ENCODE results near the gene METRN. TPM values are rescaled to one million over a fixed set of nuclear protein-coding genes. Genes with fewer than 3 reads are reported as not detected.
A peak's percentile ranks its signal among the peaks of the same experiment; 100 is the strongest.
"Not testable (repeated sequence)": the region's sequence is repeated elsewhere in the genome, so short reads cannot be mapped to it uniquely, and the experiment has no call there.

METRN gene
- total RNA-seq, 1 donor from 2014 or later = 85.7 TPM

DNA sequence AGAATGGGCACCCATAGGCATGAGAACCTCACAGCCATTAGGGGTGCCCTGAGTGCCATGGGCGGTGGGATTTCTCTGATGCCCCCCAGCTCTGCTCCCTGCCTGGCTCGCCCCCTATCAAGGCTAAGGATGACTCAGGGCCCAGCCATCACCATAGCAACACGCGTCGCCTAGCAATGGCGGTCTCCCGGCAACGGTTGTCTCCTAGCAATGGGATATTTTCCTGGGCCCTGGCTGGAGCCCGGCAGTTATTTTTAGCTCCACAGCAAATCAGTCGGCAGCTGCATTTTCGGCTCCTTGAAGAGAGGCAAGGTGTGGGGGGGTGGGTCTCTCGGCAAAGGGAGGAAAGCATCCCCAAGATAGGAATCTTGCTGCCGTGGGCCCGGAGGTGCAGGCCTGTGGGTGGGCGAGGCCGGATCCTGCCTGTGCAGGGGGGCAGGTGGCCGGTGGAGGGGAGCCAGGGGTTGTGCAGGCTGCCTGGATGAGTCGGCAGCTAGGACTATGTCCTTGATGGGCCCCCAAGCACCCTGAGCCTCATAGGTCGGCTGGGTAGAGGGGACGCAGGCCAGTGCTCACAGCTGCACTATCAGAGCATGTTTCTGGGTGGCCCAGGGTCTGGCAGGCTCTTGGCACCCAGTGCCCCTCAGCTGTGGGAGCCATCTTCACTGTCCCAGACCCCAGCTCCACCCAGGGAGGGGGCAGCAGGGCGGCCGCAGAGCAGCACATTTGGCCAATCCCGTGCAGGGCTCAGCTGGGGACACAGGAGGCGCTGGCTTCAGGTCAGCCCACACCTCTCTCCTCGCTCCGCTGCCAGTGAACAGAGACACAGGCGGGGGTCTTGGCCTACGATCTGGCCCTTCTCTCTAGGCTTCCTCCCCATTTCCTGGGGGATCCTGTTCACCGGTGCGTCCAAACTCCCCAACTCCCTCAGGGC, 5.1 kb upstream of the METRN start:
- DNase-seq (ENCODE audit: low spot score) = peak; percentile 63

- DNase-seq (ENCODE audit: low spot score) = no peak
Observed at GRCh38 chr16:710500-711075, 4.3 kb upstream of the METRN start.

DNA sequence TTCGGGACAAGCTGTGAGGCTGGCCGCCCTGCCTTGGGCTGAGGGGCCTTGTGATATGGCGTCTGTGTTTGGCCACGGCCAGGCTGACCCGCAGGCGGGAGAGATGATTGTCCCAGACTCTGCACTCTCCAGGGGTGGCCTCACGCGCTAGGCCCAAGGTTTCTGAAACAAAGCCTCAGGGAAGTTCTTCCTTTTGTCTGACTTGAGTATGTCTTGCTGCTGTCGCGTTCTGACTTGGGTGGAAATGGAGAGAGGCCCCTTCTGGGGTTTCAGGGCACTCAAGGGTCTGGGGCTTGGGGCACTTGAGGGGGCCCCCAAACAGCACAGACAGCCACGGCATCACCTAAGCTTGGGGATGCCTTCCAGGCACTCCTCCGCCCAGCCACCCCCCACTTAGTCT, 3.8 kb upstream of the METRN start:
- no peak for DNase-seq (ENCODE audit: low spot score)

DNA sequence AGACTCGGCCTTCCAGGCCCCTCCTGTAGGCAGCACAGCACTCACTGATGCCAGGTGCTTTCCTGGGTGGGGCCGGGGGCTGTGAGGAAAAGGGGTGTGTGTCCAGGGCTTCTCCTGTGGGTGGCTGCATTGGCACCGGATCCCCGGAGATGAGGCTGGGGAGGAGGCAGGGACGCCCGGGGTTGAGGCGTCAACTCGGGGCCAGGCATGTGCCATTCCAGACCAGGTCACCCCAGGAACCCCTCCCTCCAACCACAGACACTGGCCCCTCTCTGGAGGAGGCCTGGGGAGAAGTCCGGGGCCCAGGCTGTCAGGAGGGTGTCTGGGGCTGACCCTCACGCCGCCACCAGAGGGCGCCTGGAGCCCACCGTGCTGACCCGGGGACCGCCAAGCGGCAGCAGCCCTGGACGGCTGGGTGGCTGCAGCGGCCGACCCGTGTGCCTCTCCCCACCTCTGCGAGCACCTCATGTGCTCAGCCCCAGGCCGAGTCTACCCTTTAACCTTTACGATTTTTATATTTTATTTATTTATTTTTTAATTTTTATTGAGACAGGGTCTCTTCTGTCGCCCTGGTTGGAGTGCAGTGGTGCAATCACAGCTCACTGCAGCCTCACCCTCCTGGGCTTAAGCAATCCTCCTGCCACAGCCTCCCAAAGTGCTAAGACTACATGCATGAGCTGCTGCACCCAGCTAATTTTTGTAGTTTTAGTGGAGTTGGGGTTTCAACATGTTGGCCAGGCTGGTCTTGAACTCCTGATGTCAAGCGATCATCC, 3.2 kb upstream of the METRN start:
- DNase-seq (ENCODE audit: low spot score) = peak; percentile 54

DNA sequence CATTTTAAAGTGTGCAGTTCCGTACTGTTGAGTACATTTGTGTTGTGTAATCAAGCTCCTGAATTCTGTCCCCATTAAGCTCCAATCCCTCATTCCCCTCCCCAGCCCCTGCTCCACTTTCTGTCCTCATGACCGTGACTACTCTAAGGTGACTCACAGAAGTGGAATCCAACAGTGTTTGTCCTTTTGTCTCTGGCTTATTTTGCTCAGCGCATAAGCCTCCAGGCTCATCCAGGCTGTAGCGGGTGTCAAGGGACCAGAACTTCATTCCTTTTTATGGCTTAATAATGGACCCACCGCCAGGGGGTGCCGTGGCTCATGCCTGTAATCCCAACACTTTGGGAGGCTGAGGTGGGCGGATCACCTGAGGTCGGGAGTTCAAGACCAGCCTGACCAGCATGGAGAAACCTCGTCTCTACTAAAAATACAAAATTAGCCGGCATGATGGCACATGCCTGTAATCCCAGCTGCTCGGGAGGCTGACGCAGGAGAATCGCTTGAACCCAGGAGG, 2.1 kb upstream of the METRN start:
- DNase-seq (ENCODE audit: low spot score) = not testable (repeated sequence)

DNA sequence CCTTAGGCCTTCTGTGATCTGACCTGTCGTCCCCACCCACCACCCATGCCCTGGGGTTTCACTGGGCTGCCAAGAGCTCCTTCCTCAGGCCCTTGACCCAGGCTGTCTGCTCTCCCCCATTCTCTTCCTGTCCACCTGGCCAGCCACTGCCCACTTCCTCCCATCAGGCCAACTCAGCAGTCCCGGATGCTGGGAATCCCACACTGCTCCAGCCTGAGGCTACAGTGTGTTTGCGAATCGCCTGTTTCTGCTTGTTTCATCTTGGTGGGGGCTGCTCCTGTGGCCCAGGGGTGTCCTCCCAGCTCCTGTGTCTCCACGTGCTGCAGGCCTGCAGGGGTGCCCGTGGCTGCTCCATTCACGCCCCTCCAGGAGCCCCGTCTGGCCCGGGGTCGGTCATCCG, 839 bp upstream of the METRN start:
- no peak for DNase-seq (ENCODE audit: low spot score)

DNA sequence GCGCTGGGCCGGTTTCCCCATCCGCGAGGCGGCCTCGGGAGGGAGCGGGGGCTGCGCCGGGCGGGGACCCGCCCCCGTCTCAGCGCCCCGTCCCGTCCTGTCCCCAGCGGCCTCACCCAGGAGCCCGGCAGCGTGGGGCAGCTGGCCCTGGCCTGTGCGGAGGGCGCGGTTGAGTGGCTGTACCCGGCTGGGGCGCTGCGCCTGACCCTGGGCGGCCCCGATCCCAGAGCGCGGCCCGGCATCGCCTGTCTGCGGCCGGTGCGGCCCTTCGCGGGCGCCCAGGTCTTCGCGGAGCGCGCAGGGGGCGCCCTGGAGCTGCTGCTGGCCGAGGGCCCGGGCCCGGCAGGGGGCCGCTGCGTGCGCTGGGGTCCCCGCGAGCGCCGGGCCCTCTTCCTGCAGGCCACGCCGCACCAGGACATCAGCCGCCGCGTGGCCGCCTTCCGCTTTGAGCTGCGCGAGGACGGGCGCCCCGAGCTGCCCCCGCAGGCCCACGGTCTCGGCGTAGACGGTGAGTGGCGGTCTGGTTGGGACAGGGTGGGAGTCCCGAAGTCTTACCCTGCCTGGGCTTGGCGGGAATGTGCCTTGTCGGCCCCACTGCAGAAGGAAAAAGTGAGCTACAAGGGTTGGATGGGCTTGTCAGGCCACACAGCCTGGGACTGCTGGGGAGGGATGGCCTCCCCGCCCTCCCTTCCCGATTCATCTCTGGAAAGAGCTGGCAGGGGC, 720 bp downstream of the METRN start:
- DNase-seq (ENCODE audit: low spot score) = no peak

GRCh38 chr16:716200-716568, 1.3 kb downstream of the METRN start:
- no peak for DNase-seq (ENCODE audit: low spot score)

GRCh38 chr16:716768-717325, 1.9 kb downstream of the METRN start:
- no peak for DNase-seq (ENCODE audit: low spot score)

- no peak for DNase-seq (ENCODE audit: low spot score)
Observed at GRCh38 chr16:717450-718245, 2.7 kb downstream of the METRN start.

DNA sequence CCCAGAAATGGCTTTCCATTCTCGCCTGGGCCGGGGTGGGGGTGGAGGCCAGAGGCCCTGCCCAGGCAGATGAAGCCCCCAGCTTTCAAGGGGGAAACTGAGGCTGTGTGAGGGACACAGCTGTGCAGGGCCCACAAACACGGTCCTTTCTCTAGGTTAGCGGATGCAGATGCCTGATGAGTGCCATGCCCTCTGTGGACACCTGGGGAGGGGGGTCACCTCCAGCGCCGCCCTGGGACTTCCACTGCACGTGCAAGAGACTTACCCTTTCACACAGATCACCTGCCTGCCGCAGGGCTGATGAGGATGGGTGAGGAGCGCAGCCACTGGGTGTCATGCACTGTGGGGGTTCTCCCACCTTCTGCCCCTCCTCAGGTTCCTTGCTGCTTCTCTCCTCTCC, 3.5 kb downstream of the METRN start:
- no peak for DNase-seq (ENCODE audit: low spot score)

- DNase-seq (ENCODE audit: low spot score) = no peak
Observed at GRCh38 chr16:718922-719321, 4.0 kb downstream of the METRN start.

DNA sequence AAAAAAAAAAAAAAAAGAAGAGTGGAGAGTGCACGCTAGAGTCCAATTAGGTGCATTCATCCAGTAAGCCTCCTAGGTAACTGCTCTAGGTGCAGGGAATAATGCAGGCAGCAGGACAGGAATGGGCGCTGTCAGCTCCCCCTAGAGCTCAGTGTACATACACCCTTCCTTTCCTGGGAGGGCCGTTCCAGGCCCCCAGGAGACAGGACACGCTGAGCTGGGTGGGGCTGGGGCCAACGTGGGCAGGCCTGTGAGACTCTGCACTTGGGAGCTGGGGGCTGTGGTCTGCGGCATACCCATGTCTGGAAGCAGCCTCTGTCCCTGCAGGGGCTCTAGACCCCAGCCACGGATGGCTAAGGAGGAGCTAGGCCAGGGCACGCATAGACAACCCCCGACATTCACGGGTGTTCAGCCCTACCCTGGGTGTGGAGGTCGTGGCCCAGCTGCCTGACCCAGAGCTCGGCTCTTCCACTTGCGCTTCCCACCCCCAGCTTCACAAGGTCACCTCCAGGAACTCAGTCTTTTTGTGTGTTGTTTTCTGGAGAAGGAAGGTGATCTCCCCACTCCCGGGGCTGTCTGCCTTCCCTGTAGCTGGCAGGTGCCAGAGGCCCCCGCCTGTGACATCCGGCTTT, 5.0 kb downstream of the METRN start:
- DNase-seq (ENCODE audit: low spot score) = no peak

GRCh38 chr16:720447-720989, 5.6 kb downstream of the METRN start:
- DNase-seq (ENCODE audit: low spot score) = peak; percentile 89

- peak; percentile 73 for DNase-seq (ENCODE audit: low spot score)
Observed at GRCh38 chr16:720990-721764, 6.3 kb downstream of the METRN start, which contains the start of gene ANTKMT. ANTKMT (plus strand) TSS chr16:721146; CDS start chr16:721275, 129 bp downstream.

DNA sequence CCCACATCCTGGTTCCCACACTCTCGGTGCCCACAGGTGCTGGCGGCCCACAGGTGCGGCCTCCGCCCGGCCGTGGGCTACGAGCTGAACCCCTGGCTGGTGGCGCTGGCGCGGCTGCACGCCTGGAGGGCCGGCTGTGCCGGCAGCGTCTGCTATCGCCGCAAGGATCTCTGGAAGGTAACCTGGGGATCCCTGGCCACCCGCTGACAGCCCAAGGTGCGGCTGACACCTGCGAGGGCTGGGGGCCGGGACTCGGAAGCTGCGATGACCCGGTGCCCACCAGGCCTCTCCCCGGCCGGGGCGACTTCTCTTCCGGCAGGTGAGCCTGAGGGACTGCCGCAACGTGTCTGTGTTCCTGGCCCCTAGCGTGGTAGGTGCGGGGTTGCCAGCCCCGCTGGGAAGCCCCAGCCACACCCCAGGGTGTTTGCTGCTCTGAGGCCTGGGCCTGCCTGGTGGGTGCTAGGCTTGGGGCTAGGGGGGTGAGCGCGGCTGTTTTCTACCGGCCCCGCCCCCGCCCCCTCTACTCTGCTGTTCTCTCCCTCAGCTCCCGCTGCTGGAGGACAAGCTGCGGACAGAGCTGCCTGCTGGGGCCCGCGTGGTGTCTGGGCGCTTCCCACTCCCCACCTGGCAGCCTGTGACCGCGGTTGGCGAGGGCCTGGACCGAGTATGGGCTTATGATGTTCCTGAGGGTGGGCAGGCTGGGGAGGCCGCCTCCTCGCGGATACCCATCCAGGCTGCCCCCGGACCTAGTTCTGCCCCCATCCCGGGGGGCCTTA, 7.0 kb downstream of the METRN start:
- no peak for DNase-seq (ENCODE audit: low spot score)

GRCh38 chr16:722835-723633, 8.1 kb downstream of the METRN start:
- no peak for DNase-seq (ENCODE audit: low spot score)

Measured in umbilical cord (tissue), 2 donors.